ENCODE data around the gene IL20RA.

DNA sequence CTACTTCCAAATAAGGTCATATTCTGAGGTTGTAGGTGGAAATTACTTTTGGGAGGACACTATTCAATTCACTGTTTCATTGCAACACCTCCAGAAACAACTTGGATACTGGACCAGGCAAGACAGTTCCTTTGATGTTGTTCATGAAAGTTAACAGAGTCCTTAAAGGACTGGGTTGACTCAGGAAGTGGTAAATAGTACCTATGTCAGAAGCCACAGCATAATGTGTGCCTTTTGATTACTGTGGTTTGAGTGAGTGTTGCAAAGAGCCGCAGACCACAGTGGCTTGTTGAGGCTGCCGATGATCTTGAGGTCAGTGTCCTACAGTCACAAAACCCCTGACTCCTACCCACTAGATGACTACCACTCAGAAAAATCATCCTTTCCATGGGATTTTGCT is 10.9 kb downstream of the IL20RA start:
- TF ChIP-seq, protein P1, sequence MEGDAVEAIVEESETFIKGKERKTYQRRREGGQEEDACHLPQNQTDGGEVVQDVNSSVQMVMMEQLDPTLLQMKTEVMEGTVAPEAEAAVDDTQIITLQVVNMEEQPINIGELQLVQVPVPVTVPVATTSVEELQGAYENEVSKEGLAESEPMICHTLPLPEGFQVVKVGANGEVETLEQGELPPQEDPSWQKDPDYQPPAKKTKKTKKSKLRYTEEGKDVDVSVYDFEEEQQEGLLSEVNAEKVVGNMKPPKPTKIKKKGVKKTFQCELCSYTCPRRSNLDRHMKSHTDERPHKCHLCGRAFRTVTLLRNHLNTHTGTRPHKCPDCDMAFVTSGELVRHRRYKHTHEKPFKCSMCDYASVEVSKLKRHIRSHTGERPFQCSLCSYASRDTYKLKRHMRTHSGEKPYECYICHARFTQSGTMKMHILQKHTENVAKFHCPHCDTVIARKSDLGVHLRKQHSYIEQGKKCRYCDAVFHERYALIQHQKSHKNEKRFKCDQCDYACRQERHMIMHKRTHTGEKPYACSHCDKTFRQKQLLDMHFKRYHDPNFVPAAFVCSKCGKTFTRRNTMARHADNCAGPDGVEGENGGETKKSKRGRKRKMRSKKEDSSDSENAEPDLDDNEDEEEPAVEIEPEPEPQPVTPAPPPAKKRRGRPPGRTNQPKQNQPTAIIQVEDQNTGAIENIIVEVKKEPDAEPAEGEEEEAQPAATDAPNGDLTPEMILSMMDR (IDR thresholded peaks at IDR 0.05), result no peak
- TF ChIP-seq POLR2A (IDR thresholded peaks at IDR 0.05), result no peak

Data from thyroid gland (tissue), 4 donors.